Pancreas (tissue), 10 donors: ENCODE results near the gene PYGM. TPM values are rescaled to one million over a fixed set of nuclear protein-coding genes. Genes with fewer than 3 reads are reported as not detected.

Experiments
- ATAC-seq, 4 donors: fragments of 200-7000 bp; cut with Tn5 transposase; one replicate each; pipeline versions ENCODE4 v1.8.0 to v1.9.1; 2020; ENCODE audit warnings: mild to moderate bottlenecking in 4 of 4, moderate library complexity in 4 of 4
- DNase-seq, 6 donors: peaks; one replicate each; pipeline ENCODE4 v3.0.0-alpha.2; 2020
- FAIRE-seq: peaks from 2 replicates; lab custom pipeline; 2012; peaks lifted over from hg19 to GRCh38; lab: Jason Lieb, UNC
- H3K27ac ChIP-seq, 4 donors: fragments of 200-600 bp; sonication (generic); 1 replicate in 3 of 4; 2 replicates in 1 of 4; pipeline versions ENCODE4 v1.5.0 to v1.8.0; 2020
- H3K27me3 ChIP-seq, 4 donors: fragments of 200-600 bp; one replicate each; pipeline ENCODE4 v1.8.0; 2021
- H3K36me3 ChIP-seq, 3 donors: fragments of 200-600 bp; sonication (generic) in 1 of 3; one replicate each; pipeline versions ENCODE4 v1.5.0 to v1.8.0; 2020 to 2021
- H3K4me1 ChIP-seq, 3 donors: fragments of 200-600 bp; one replicate each; pipeline ENCODE4 v1.8.0; 2021
- H3K4me3 ChIP-seq, 4 donors: fragments of 200-600 bp; sonication (generic) in 2 of 4; one replicate each; pipeline versions ENCODE4 v1.5.0 to v1.8.0; 2020 to 2021
- H3K9me3 ChIP-seq, 4 donors: fragments of 200-600 bp; one replicate each; pipeline ENCODE4 v1.8.0; 2021
- WGBS, 2 donors: extraction: QIAGEN DNeasy Blood & Tissue Kit; methylation state at CpG; one replicate each; pipeline ENCODE4 v1.1.7; 2013; 5-methylcytosine and 5-hydroxymethylcytosine counted together
- intact Hi-C, 3 donors: fragments of 100-400 bp; cut with DNase I; formaldehyde crosslinking; loops; one replicate each; pipeline versions ENCODE4 v1.11.1 to v1.14.2; 2022
- polyA plus RNA-seq, 2 donors: library from polyadenylated mRNA; stranded (reverse); fragments of 200-250 nt; gene quantifications; one replicate each; pipeline ENCODE4 v1.2.3, GENCODE V29; 2013
- total RNA-seq, 6 donors: library from RNA; stranded (reverse); fragmentation: NEBNext Ultra II Directional in 4 of 6; extraction: Animal tissue kit (Norgen Biotek cat#: 25700) in 4 of 6; gene quantifications; one replicate each; pipeline versions ENCODE4 v1.2.1 to v1.2.4, GENCODE V29; 2021 to 2023
- TF ChIP-seq, protein P1 (sequence below), 4 donors: fragments of 200-600 bp; sonication (generic) in 3 of 4; IDR thresholded peaks; one replicate each; pipeline versions ENCODE4 v1.5.0 to v1.8.0; 2021; ENCODE audit warnings: antibody characterized with exemption in 4 of 4
- donor health status: healthy with polysubstance abuse.
- donor health status: DM: no; HTN: no; CAD: no; lungs with moderate emphysema.
- donor health status: DM: no; HTN: no; CAD: no.
- donor health status: control.
- donor health status: control.
- donor health status: Bipolar disorder and iron deficiency.
- donor health status: DM: yes; HTN: yes; CAD: no.
- donor health status: DM: no; HTN: no; CAD: no.
- donor health status: DM: no; HTN: no; CAD: no.
- donor health status: DM: yes; HTN: yes; CAD: no.

PYGM gene
- total and polyA plus RNA-seq, 8 donors = 0.19 to 1.3 (median 0.47) TPM

GRCh38 chr11:64745521-64746328 lies 14.0 kb downstream of the PYGM start:
- H3K36me3 ChIP-seq = no peaks in the 10 kb centered on the region
- H3K4me3 ChIP-seq = peak overlapping the region in 2 of 4 donors; percentile 32 to 61
- H3K4me1 ChIP-seq = peaks cover 9 to 30% (median 26%) of the 10 kb centered on the region in 3 donors
- no peaks in the 10 kb centered on the region for H3K9me3 ChIP-seq
- peak overlapping the region in 3 of 4 donors; percentile 26 to 57 (median 27) for H3K27ac ChIP-seq
- DNase-seq = peak in 4 of 6 donors; percentile 50 to 83 (median 68)
- FAIRE-seq = no peak
- 5 to 10% methylated on average over 52 of the region's 52 CpGs for WGBS, 2 donors
- TF ChIP-seq, protein P1, sequence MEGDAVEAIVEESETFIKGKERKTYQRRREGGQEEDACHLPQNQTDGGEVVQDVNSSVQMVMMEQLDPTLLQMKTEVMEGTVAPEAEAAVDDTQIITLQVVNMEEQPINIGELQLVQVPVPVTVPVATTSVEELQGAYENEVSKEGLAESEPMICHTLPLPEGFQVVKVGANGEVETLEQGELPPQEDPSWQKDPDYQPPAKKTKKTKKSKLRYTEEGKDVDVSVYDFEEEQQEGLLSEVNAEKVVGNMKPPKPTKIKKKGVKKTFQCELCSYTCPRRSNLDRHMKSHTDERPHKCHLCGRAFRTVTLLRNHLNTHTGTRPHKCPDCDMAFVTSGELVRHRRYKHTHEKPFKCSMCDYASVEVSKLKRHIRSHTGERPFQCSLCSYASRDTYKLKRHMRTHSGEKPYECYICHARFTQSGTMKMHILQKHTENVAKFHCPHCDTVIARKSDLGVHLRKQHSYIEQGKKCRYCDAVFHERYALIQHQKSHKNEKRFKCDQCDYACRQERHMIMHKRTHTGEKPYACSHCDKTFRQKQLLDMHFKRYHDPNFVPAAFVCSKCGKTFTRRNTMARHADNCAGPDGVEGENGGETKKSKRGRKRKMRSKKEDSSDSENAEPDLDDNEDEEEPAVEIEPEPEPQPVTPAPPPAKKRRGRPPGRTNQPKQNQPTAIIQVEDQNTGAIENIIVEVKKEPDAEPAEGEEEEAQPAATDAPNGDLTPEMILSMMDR (IDR thresholded peaks at IDR 0.05) = no peak
- intact Hi-C loops = no loop called here
- peaks cover 0 to 16% (median 3%) of the 10 kb centered on the region in 4 donors for H3K27me3 ChIP-seq
- peak in 3 of 4 donors; percentile 4 to 39 (median 14) for ATAC-seq

GRCh38 chr11:64745189-64745520 lies 14.6 kb downstream of the PYGM start:
- no peaks in the 10 kb centered on the region for H3K9me3 ChIP-seq
- H3K4me1 ChIP-seq = peaks cover 9 to 30% (median 26%) of the 10 kb centered on the region in 3 donors
- WGBS, 2 donors = 2 to 3% methylated on average over 20 of the region's 20 CpGs
- FAIRE-seq = no peak
- intact Hi-C loops = no loop called here
- DNase-seq = peak in 3 of 6 donors; percentile 63 to 87 (median 71)
- peaks cover 0 to 16% (median 3%) of the 10 kb centered on the region in 4 donors for H3K27me3 ChIP-seq
- TF ChIP-seq, protein P1 (IDR thresholded peaks at IDR 0.05) = no peak
- ATAC-seq = peak in 3 of 4 donors; percentile 5 to 8 (median 8)
- no peaks in the 10 kb centered on the region for H3K36me3 ChIP-seq
- H3K4me3 ChIP-seq = peak overlapping the region in 3 of 4 donors; percentile 14 to 61 (median 32)
- H3K27ac ChIP-seq = peak overlapping the region in 3 of 4 donors; percentile 21 to 57 (median 26)

DNA sequence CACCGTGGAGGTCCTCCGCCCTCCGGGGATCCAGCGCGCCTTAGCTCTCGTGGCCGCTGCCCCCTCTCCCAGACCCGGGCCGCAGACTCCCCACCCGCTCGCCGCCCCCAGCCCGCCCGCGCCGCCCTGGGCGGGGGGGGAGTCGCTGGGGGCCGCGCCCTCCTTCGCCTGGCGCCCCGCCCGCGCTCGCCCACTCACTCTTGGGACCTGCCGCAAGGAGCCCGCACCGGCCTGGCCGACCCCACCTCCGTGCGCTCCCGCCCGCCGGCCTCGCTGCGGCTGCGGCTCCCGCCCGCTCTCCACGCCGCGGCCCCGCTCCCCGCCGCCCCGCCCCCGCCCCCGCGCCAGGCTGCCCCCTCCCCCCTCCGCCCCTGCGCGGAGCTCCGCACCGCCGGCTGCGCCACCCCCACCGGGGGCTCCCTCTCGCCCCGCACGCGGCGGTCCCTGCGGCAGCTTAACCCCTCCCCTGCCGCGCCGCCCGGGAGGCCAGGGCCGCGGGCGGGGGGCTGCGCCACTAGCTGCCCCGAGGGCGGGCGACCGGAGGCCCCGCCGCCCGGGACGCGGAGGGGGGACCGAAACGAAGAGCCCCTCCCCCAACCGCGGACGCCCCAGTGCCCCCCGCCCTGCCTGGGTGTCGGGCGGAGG lies 15.1 kb downstream of the PYGM start:
- Histone ChIP-seq H3K36me3 (no peaks in the 10 kb centered on the region), H3K9me3 (no peaks in the 10 kb centered on the region), H3K27ac (peak overlapping the region in 2 of 4 donors; percentile 4 to 21), H3K4me3 (peak overlapping the region in 3 of 4 donors; percentile 14 to 61 (median 32)), H3K4me1 (peaks cover 9 to 30% (median 26%) of the 10 kb centered on the region in 3 donors), H3K27me3 (peaks cover 0 to 16% (median 3%) of the 10 kb centered on the region in 4 donors)
- ATAC-seq (no peak), DNase-seq (peak in 1 of 6 donors; percentile 49), FAIRE-seq (no peak)
- TF ChIP-seq, protein P1 (IDR thresholded peaks at IDR 0.05) = no peak
- intact Hi-C loops = no loop called here
- WGBS, 2 donors = 1 to 3% methylated on average over 29 to 84 of the region's 89 CpGs

DNA sequence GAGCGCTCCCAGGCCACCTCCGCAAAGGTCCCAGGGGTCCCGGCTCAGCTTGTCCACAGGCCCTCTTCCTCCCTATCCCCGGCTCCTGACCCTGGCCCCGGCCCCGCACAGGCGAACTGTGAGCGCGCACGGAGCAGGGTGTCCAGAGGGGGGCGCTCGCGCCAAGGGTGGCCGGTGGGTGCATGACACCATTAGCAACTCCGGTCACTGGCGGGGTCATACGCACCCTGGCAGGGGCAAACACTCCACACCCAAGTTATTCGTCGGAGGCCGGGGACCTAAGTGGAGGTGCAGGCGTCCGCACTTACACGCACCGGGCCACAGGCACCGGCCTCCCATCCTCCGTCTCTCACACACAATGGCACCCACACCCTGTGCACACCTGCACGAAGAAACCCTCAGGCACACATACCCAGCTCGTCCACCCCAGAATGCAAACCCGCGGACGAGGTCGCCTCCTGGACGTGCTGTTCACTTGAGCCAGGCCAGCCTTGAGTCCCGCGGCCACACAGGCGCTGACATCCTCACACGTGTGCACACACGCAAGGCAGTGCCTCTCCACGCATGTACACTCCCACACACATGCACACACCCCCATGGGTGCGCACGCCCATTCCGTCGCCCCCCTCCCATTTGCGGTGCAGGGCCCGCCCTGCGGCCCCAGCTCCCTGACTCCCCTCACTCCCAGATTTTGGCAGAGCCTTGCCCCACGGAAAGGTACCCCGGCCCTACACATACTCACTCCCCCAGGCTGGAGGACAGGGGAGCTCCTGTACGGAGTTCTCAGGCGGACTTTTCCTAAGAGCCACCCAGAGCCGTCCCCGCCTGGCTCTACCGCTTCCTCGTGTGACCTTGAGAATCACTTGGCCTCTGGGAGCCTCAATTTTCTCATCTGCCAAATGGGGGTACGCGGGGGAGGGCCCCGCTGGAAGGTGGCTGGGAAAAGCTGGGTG lies 15.9 kb downstream of the PYGM start, which contains the start of gene RASGRP2:
TSS of gene RASGRP2 (minus strand) at position 552 of the 953 bp plus-strand sequence. CDS start 1,276 bp downstream, outside the sequence.
- FAIRE-seq = no peak
- peak within 1 kb of the TSS in 3 of 4 donors; percentile 25 to 61 (median 32) for H3K4me3 ChIP-seq
- no peaks in the 10 kb centered on the region for H3K9me3 ChIP-seq
- peaks cover 9 to 30% (median 26%) of the 10 kb centered on the region in 3 donors for H3K4me1 ChIP-seq
- H3K27ac ChIP-seq = peak within 1 kb of the TSS in 2 of 4 donors; percentile 18 to 33
- peak; percentile 44 to 69 (median 61) for ATAC-seq
- peaks cover 0 to 16% (median 3%) of the 10 kb centered on the region in 4 donors for H3K27me3 ChIP-seq
- WGBS, 2 donors = 2 to 4% methylated on average over 52 to 57 of the region's 57 CpGs
- TF ChIP-seq, protein P1 (IDR thresholded peaks at IDR 0.05) = peak in 1 of 4 donors; percentile 37
- intact Hi-C loops = no loop called here
- DNase-seq = peak in 5 of 6 donors; percentile 59 to 89 (median 75)
- no peaks in the 10 kb centered on the region for H3K36me3 ChIP-seq
